GM13976 (cell line): ENCODE results near the gene FOXS1.

ENCODE experiments used
- DNase-seq: peaks from one replicate; pipeline ENCODE4 v3.0.0; 2012; ENCODE audit warnings: low spot score
- in situ Hi-C: fragments of 300-500 bp; cut with MboI; formaldehyde crosslinking; loops from one replicate; pipeline ENCODE4 v1.12.0; 2022; ENCODE audit warnings: low sequenced_read_pairs, mixed read lengths, inconsistent platforms; ENCODE audit not compliant: unreplicated experiment
- TF ChIP-seq, protein P1 (sequence below): IDR thresholded peaks from 2 replicates; pipeline ENCODE4 v1.5.1; 2012; ENCODE audit warnings: borderline replicate concordance, mild to moderate bottlenecking; ENCODE audit not compliant: insufficient read depth; ENCODE audit errors: extremely low read depth, missing control alignments, control extremely low read depth

Gene FOXS1

DNA sequence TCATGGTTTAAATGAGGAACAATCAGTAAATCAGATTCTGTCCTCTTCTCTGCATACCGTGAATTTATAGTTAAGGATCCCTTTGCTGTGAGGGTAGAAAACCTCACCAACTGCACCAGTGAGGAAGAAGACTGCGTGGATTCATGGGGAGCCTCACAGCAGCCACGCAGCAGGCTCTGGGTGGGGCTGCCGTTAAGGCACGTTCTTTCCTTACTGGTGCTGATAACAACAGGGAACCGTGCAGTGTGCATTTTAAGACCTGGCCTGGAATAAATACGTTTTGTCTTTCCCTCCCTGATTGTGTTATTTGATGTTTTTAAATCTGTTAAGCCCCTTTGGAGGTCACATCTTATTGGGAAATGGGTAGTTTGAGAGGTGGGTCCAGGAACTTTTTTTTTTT, 43.9 kb downstream of the FOXS1 start:
- in situ Hi-C loops: no loop called here
- no peak for DNase-seq
- TF ChIP-seq, protein P1, sequence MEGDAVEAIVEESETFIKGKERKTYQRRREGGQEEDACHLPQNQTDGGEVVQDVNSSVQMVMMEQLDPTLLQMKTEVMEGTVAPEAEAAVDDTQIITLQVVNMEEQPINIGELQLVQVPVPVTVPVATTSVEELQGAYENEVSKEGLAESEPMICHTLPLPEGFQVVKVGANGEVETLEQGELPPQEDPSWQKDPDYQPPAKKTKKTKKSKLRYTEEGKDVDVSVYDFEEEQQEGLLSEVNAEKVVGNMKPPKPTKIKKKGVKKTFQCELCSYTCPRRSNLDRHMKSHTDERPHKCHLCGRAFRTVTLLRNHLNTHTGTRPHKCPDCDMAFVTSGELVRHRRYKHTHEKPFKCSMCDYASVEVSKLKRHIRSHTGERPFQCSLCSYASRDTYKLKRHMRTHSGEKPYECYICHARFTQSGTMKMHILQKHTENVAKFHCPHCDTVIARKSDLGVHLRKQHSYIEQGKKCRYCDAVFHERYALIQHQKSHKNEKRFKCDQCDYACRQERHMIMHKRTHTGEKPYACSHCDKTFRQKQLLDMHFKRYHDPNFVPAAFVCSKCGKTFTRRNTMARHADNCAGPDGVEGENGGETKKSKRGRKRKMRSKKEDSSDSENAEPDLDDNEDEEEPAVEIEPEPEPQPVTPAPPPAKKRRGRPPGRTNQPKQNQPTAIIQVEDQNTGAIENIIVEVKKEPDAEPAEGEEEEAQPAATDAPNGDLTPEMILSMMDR: no peak

DNA sequence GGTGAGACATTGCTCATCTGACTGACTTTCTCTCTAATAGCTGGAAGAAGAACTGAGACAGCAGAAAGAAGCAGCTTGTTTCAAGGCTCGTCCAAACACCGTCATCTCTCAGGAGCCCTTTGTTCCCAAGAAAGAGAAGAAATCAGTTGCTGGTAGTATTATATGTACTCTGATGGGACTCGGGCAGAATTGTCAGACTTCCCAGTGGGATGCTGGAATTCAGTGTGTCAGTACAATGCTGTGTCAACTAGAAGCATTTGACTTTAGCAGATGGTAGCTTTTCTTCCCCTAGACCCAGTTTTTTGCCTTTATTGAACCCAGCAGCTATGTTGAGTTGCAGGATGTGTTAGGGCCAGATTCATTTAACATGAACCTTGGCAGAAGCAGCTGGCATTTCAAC, 48.0 kb downstream of the FOXS1 start:
- in situ Hi-C loops: no loop called here
- DNase-seq: no peak
- TF ChIP-seq, protein P1: no peak
